Tibial nerve (tissue), 4 donors: Measurements from ENCODE around the gene HGFAC.

Source experiments
- EP300 ChIP-seq, 2 donors: sonication (generic); formaldehyde crosslinking; IDR thresholded peaks; one replicate each; pipeline ENCODE4 v1.6.1; 2017; ENCODE audit warnings: antibody characterized with exemption in 2 of 2, mild to moderate bottlenecking in 1 of 2
- TF ChIP-seq, protein P1 (sequence below), 5 experiments: fragments of 200-600 bp in 3 of 5; fragments of 450-650 bp in 2 of 5; sonication (generic) in 3 of 5; IDR thresholded peaks; one replicate each; pipeline ENCODE4 v1.5.1; 2016 to 2019; ENCODE audit warnings: antibody characterized with exemption in 5 of 5, mild to moderate bottlenecking in 3 of 5, moderate library complexity in 2 of 5

DNA sequence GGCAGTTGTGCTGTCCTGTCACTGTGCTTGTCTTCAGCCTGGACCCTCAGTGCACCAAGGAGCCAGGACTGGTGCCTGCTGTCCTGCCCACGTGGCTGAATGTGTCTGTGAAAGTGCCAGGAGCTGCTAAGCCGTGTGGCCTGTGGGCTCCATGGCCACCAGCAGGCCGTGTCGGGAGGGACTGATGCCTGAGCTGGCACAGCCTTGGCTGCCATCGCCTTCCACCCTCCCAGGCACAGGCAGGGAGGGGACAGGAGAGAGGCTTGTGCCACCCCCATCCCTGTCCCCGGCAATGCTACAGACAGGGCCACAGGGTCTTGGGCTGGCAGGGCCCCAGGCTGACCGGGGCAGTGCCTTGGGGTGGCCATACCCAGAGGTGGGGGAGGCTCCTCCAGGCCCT lies 46.1 kb downstream of the HGFAC start:
- TF ChIP-seq, protein P1, sequence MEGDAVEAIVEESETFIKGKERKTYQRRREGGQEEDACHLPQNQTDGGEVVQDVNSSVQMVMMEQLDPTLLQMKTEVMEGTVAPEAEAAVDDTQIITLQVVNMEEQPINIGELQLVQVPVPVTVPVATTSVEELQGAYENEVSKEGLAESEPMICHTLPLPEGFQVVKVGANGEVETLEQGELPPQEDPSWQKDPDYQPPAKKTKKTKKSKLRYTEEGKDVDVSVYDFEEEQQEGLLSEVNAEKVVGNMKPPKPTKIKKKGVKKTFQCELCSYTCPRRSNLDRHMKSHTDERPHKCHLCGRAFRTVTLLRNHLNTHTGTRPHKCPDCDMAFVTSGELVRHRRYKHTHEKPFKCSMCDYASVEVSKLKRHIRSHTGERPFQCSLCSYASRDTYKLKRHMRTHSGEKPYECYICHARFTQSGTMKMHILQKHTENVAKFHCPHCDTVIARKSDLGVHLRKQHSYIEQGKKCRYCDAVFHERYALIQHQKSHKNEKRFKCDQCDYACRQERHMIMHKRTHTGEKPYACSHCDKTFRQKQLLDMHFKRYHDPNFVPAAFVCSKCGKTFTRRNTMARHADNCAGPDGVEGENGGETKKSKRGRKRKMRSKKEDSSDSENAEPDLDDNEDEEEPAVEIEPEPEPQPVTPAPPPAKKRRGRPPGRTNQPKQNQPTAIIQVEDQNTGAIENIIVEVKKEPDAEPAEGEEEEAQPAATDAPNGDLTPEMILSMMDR (IDR thresholded peaks at IDR 0.05): no peak
- no peak for TF ChIP-seq EP300 (IDR thresholded peaks at IDR 0.05)
